Fibroblast of skin of back (primary cell): Measurements from ENCODE around the gene STK25.
"Not testable (repeated sequence)": the region's sequence is repeated elsewhere in the genome, so short reads cannot be mapped to it uniquely, and the experiment has no call there.

Experiments
- DNase-seq: peaks from one replicate; pipeline ENCODE4 v3.0.0-alpha.2; 2013

The STK25 gene

DNA sequence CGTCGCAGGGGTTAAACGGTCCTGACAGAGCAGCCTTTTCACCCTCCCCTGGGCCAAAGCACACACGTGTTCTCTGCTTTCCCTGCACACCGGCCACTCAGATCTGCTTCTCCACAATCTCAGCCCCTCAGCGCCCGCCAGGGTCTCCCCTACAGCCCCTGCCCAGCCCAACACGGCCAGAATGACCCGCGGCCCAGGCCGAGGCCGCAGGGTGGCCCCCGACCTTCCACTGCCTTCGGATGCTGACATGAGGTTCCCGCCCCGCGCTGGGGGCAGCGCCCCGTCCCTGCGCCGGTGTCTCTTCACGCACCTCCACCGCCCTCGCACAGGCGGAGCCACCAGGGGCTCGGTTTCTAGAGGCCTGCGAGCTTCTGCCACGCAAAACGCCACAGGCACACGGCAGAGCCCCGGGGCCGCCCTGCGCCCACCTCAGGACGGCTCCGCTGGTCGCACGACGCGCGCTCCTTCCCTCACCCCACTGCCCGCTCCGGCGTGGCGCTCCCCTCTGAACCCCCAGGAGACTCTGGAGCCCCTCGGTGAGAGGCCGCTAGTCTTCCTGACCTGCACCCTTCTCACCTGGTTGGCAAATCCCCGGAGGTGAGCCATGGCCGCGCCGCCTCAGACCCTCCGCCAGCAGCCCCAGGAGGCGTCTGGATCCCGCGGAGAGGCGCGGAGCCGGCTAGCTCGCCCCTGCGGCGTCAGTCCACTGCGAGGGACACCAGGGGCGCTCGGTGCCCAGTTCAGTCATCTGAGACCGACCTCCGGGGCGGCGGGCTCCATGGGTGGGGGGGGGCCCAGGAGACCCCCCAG, 749 bp downstream of the STK25 start:
- peak; percentile 64 for DNase-seq

DNA sequence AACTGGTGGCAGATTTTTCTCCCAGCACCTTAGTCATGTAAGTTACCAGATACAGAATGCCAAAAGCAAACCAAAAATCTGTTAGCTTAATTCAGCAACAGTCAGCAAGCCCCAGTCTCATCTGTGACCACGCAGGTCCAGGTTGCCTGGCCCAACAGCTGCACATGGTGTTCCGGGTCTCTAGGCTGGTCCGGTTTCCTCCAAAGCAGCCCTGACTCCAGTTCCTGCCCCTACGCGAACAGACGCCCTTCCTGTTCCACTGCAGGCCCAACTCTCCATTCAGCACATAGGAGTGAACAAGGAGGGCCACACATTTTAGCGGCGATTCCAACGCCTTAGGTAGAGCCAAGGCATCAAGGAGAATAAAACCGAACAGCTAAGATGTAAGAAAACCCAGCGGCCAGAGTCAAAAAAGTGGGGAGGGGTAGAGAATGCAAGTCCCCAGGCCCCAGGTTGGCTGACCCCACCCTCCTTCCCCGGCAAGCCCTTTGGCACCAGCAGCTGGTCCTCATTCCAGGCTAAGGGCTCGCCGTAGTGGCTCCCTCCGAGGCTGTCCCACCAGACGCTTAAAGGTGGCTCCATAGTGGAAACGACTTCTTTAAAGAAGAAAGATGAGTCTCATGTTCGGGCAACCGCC, 1.5 kb downstream of the STK25 start:
- no peak for DNase-seq

DNA sequence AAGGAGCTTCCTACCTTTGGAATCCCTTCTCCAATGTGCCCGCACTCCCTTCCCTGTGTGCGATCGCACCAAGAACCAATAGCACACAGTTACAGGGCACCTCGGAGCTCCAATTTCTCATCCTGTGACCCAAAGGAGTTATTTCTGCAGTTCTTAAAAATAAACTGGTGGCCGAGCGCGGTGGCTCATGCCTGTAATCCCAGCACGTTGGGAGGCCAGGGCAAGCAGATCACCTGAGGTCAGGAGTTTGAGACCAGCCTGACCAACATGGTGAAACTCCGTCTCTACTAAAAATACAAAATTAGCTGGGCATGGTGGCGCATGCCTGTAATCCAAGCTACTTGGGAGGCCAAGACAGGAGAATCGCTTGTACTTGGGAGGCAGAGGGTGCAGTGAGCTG, 2.1 kb downstream of the STK25 start:
- not testable (repeated sequence) for DNase-seq

DNA sequence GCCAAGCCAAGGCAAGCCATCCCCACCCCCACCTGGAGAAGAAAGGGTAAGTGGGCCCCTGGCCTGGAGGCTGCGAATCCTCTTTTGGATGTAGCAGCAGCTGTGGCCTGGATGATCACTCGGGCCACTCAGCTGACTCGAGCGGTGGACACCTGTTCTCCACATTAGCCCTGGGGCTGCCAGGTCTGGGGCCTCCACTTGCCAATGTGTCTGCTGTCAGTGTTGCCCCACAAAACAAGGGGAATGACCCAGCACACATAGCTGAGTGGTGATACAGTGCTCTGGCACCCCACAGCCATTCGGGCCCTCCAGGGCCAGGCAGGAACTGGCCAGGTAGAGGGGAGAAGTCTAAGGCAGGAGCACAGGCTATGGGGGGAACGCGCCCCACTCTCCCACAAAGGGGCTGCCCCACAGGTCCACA, 2.6 kb downstream of the STK25 start:
- DNase-seq, result no peak

DNA sequence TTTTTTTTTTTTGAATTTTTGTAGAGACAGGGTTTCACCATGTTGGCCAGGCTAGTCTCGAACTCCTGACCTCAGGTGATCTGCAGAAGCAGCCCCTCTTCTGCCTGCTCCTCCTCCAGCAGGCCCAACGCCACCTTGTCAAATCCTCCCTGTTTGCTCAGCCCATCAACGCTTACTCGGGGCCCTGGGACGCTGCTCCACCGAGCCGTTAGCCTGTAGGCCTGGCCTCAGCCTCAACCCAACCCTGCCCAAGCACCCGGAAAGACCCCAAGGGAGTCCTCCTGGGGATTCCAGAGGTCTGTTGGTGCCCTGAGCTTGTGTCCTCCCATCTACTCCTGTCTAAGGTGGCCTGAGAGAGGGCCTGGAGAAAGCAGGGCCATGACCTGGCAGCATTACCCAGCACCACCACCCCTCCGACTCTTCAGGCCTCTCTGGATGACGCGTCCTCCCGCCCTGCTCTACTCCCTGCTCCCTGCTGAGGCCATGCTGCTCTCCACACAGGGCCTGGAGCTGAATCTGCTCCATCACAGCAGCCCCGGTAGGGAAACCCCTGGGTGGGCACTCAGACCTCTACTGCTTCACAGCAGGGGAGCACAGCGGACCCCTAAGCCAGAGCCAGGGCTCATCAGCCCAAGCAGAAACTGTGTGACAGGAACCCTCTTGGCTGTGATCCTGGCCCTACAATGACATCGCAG, 3.2 kb downstream of the STK25 start:
- no peak for DNase-seq

DNA sequence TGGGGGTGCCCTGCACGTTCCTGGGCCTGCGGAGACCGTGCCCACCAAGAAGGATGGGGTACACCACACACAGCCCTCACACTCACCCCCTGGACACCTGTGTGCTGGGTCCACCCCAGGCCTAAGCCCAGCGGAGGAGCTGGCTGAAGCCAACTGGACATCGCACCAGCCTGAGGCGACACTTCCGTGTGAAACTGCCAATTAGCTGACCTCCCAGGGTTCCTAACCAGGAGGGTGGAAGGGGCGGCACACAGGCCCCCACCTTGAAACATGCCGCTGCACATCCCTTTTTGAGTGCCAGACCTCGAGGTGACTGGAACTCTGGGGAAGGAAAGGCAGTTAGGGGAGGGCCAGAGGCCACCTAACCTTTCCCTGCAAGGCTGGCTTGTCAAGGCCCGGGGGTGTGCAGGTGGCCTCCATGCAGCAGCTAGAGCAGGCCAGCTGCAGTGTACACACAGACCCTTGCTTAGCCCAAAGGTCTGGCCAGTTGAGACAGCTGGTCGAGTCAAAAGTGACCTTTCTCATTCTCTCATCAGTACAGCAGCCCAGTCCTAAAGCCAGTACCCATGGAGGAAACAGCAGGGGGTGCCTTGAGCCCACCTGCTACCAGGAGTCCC, 4.5 kb downstream of the STK25 start:
- DNase-seq, result no peak

DNA sequence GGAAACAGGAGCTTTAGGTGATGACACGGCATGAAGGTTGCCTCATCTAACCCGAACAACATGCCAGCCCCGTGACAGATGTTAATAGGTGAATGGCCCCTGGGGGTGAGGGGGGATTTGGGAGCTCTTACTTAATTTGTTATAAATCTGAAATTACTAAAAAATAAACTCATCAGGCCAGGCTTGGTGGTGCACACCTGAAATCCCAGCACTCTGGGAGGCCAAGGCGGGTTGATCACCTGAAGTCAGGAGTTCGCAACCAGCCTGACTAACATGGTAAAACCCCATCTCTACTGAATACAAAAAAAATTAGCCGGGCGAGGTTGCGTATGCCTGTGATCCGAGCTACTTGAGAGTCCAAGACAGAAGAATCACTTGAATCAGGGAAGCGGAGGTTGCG, 6.1 kb downstream of the STK25 start:
- DNase-seq, result no peak

DNA sequence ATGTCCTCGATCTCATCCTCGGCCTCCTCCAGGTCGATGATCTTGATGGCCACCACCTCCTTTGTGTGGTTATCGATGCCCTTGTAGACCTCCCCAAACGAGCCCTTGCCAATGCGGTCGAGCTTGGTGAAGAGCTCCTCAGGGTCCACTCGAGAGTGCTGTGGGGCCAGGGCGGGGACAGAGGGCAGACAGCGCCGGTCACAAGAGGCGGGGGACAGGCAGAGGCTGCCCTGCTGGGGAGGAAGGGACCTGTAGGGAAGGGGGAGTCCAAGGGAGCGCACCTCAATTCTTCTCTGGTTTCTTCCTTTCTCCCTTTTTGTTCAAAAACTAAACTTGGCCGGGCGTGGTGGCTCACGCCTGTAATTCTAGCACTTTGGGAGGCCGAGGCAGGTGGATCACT, 6.8 kb downstream of the STK25 start:
- no peak for DNase-seq

DNA sequence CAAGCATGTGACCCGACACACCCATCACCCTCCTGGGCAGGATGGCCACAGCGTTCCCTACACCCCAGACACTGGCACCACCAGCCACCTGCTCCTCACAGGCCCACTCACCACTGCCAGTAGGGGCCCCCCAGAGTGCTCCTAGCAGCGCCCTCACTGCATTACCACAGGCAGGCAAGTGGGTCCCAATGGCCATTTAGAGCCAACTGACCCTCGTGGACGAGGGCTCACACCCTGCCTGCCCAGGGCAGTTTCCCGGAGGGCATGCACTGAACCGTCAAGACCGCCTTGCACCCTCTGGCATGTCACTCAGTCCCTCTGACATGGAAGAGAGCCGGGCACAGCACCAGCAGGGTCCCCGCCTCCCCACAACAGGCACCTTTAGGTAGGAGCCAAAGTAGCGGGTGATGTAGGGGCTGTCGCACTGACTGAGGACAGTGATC, 7.3 kb downstream of the STK25 start:
- DNase-seq, result no peak

DNA sequence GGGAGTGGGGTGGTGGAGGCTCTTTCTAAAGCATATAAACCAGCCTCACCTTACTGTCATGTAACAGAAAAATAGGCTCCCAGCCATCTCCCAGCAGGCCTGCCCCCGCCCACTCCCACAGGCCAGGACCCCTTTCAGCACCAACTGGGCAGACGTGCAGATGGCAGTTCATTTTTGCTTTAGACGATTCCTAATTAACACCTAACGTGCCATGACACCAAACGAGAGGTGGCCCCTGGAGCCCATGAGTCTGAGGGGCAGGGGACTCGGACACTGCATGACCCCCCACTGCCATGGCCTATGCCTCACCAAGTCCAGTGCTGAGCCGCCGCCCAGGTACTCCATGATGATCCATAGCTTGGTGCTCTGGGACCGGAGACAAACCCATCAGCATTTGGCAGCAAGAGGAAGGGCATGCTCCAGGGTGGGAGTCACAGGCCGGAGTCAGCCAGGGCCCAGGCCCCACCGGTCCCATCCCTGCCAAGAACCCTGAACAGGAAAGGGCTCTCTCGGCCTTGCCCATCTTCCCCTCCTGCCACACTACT, 7.9 kb downstream of the STK25 start:
- DNase-seq, result no peak

DNA sequence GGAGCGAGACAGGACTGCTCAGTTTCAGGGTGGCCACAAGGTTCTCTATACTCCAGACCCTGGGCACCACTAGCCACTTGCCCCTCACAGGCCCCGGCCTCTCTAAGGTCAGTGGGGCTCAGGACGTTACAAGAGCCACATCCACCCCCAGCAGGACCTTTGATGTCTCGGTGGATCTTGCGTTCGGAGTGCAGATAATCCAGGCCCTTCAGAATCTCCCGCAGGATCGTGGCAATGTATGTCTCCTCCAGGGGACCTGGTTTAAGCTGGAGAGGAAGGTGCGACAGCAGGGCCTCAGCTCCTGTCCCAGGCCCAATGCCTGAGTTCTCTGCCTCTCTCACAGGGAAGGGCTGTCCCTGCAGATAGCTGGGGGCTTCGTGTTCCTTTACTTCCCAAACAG, 8.4 kb downstream of the STK25 start:
- DNase-seq, result no peak

DNA sequence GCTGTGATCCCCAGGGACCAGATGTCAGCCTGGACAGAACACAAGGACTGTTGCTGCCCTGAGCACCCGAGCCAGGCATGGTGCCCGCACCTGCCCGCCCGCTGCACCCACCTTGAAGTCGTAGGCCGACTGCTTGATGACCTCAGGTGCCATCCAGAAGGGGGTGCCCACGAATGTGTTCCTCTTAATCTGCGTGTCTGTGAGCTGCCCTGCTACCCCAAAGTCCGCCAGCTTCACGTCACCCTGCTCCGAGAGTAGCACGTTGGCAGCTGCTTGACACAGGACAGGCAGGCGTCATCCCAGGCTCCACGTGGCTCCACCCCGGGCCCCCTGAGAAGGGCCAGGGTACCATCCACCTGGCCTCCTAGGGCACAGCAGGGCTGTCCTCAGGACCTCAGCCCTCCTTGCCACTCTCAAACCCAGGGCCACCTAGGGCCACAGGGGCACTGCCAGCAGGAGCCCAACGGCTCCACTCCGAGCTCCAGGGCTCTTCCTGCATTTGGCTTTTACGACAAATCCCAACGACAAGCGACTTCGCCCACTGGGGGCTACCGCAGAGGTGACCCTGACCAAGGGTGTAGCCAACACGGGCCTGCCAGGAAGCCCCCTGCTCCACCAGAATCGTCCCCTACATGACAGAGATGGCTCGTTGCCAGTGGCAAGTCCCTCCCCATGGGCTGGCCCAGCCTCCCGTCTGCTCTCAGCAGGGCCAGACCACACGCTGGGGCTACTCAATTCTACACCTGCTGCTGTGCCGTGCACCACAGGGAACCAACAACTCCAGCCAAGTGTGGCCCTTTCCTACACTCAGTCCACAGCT, 9.0 kb downstream of the STK25 start:
- DNase-seq, result no peak

DNA sequence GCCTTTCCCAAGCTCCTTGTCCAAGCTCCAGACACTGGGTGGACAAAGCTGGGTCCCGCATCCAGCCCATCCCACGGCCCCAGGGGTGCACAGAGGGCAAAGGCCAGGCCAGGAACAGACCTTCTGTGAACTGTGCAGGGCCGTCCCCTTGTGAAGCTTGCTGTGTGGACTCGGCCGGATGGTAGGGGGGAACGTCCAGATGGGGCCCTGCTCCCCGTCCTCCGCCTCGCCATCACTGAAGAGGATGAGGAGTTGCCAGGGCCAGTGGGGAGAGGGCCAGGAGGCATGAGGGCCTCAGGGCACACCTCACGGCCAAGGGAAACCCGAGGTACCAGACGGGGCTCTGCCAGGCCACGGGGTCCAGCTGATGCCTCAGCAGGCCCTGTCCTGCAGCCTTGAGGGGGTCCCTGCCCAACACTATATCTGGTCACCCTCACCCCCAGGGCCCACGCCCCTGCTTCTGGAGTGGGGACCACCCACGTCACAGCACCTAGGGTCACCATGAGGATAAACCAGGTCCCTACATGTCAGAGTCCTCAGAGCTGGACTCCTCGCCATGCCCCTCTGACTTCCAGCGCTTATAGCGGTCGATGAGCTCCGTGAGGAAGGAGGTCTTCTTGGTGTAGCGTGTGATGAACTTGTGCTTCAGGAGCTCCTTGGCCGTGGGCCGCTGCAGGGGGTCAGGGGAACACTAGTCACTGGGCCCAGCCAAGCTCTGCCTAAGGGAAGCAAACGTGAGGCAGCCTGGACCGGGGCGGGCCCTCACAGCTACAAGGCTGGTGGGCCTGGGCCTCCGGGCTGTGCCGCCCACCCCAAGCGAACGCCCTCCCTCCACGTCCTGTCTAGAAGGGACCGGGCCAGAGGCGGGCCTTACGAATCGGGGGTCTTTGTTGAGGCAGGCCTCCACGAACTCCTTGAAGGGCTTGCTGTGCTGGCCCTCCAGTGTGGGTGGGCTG, 10.0 kb downstream of the STK25 start:
- no peak for DNase-seq

DNA sequence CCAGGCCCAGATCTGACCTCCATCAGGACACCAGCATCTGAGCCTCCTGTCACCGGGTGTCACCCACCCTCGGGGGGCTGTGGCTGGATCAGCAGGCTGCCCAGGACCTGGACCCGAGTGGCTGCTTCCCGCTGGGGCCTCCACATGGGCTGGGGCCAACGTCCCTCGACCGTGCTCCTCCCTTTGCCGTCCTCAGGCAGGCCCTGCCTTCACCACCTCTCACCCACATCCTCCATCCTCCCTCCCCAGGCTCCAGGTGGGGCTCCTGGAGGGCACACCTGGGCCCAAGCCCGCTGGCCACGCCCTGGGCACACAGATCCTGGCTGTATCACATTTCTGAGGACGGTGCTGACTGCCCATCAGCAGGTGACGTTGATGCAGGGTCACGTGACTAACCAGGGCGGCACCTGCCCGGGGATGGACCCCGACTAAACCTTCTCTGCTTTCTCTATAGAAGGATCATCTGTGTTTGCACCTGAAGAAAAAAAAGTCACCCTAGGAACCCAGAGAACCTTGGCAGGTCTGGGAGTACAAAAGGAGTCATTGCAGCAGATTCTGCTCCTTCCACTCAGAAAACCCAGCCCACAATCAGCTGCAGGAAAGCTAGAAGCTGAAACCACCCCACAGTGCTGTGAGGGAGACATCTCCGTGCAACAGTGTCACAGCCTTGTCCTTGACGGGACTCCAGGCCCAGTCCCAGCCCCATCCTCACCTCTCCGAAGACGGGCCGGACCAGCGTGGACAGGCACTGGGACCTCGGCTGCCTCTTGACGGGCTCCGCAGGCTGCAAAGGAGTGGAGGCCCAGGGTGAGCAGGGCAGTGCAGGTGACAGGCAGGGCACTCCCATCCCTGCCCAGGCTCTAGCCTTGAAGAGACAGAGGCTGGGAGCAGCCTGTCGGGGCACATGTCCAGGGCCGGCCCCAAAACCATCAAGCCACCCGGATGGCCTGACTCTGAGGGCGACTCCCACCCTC, 11.2 kb downstream of the STK25 start:
- DNase-seq, result no peak

DNA sequence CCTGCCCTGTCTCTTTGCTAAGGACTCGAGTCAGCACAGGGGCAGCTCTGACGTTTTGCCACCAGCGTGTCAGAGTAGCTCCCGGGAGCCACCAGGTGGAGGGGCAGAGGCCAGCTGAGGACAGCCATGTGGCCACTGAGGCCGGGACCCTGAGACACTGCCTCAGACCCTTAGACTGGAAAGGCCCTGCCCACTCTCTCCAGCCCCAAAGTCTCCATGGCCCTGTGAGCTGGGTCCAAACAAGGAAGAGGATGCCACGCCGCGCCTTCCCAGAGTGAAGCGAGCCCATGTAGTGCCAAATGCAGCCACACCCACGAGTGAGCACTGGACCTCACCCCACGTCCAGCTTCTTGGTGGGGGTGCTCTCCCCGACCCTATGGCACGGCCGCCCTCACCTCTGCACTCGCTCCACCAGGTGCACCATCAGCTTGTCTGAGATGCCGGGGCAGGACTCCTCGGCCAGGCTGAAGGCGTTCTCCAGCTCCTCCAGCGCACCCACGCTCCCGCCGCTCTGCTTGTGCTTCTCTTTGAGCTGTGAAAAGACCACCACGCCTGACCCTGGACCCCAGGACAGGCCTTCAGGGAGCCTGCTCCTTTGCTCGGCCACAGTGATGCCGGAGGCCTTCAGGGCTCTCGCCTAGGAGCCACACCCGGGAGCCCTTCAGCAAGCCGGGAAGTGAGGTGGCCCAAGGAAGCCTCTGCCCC, 12.2 kb downstream of the STK25 start:
- no peak for DNase-seq

DNA sequence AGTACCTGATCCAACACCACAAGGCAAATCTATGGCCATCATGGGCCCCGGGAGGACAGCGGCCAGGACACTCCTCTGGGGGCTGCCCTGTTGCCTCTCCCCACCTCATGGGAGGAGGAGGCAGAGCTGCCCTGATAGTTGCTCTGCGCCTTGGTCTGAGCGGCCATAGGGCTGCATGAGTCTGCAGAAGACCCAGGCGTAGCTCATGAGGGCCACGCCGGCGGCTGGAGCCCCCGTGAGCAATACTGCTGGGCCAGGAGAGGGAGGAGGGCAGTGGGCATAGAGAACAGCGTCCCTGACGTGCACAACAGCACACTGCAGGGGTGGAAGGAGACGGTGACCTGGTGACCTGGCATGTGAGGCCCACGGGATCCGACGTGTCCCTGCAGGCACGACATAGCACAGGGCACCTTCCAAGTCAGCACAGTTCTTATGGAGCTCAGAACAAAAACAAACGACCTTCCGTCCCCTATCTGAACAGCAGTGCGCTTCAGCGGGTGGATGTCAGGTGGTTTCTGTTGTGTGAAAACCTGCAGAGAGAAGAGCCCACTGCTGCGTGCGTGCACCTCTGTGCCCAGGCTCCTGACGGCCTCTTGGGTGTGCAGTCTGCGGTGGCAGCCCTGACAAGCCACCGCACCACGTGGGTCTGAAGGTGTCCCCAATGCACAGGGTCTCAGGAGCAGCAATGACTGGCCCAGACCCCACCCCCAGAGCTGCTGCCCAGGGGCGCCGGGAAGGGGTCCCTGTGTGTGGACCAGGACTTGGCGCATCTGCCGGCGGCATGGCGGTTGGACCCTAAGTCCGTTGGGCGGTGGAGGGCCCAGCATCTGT, 13.0 kb downstream of the STK25 start:
- DNase-seq, result no peak

DNA sequence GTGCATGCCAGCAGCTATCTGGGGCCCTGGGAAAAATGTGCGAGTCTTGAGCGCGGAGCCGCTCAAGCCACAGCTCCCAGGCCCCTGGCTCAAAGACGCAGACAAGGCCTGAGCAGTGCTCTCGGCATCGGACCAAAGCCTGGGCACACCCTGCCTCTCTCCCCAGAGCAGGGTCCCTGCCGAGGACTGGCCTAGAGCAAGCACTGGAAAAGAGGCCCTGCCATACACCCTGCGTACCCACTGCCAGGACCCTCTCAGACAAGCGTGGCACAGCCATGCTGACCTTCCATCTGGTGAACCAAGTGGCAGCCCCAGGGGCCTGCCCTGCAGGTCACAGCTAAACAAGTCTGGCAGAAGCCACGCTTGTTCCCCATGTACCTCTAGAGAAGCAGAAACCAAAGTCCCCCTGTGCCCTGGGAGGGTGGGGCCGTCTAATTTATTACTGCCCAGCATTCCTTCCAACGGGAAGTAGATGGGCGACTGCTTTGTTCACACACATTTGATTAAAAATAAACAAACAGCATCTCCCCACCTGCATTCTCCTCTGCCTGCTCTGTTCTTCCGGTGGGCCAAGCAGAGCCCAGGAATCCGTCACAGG, 14.0 kb downstream of the STK25 start:
- no peak for DNase-seq

DNA sequence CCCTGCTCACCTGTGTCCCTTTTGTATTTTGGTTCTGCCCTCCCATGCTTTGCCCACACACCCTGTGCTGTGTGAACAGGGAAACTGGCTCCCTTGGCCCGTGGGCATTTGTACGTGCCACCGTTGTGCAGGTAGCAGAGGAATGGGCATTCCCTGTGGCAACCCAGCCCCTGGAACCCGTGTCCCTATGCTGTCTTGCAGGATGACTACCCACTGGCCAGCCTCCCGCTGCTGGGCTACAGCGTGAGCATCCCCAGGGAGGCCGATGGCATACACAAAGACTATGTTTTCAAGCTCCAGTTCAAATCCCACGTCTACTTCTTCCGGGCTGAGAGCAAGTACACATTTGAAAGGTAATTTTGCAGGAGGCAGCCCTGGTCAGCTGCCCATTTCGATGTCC, 15.3 kb downstream of the STK25 start:
- DNase-seq, result no peak
